Endodermal cell (in vitro differentiated cells): Measurements from ENCODE around the gene PIK3C2B. TPM values are rescaled to one million over a fixed set of nuclear protein-coding genes. Genes with fewer than 3 reads are reported as not detected.

Experiments
- DNase-seq: peaks from one replicate; pipeline ENCODE4 v3.0.0-alpha.2; 2017
- H3K27ac ChIP-seq: 2 replicates; pipeline ENCODE4 v1.5.1; 2013; ENCODE audit warnings: mild to moderate bottlenecking, low read depth, low read length, moderate library complexity
- H3K27me3 ChIP-seq: 2 replicates; pipeline ENCODE4 v1.6.1; 2013; ENCODE audit warnings: mild to moderate bottlenecking, low read length, moderate library complexity; ENCODE audit not compliant: insufficient read depth, control insufficient read depth, poor library complexity, severe bottlenecking
- H3K36me3 ChIP-seq: 2 replicates; pipeline ENCODE4 v1.7.0; 2013; ENCODE audit warnings: mild to moderate bottlenecking, low read length, moderate library complexity; ENCODE audit not compliant: control insufficient read depth, insufficient read depth
- H3K4me1 ChIP-seq: one replicate; pipeline ENCODE4 v1.7.0; 2013; ENCODE audit warnings: low read length; ENCODE audit not compliant: control insufficient read depth, insufficient read depth
- H3K4me3 ChIP-seq: 2 replicates; pipeline ENCODE4 v1.5.1; 2013; ENCODE audit warnings: mild to moderate bottlenecking, low read length, moderate library complexity
- H3K9ac ChIP-seq: 2 replicates; pipeline ENCODE4 v1.6.1; 2013; ENCODE audit warnings: mild to moderate bottlenecking, low read length, moderate library complexity; ENCODE audit not compliant: poor library complexity, severe bottlenecking; ENCODE audit errors: extremely low read depth
- H3K9me3 ChIP-seq: 2 replicates; pipeline ENCODE4 v1.6.1; 2013; ENCODE audit warnings: mild to moderate bottlenecking, low read length, moderate library complexity; ENCODE audit not compliant: control insufficient read depth
- H3K27ac Mint-ChIP-seq: 2 replicates; pipeline ENCODE4 v1.8.0; 2020; ENCODE audit warnings: mixed read lengths
- H3K27me3 Mint-ChIP-seq: 2 replicates; pipeline ENCODE4 v1.8.0; 2021; ENCODE audit warnings: mild to moderate bottlenecking, mixed read lengths; ENCODE audit not compliant: insufficient read depth
- H3K36me3 Mint-ChIP-seq: 2 replicates; pipeline ENCODE4 v1.8.0; 2020; ENCODE audit warnings: low read depth, mixed read lengths
- H3K4me1 Mint-ChIP-seq: 2 replicates; pipeline ENCODE4 v1.8.0; 2020; ENCODE audit warnings: mixed read lengths
- H3K4me3 Mint-ChIP-seq: 2 replicates; pipeline ENCODE4 v1.8.0; 2020; ENCODE audit warnings: mild to moderate bottlenecking, moderate library complexity, mixed read lengths
- H3K9me3 Mint-ChIP-seq: 2 replicates; pipeline ENCODE4 v1.8.0; 2020; ENCODE audit warnings: mild to moderate bottlenecking, mixed read lengths
- WGBS, 2 experiments: methylation state at CpG; one replicate each; pipeline versions ENCODE4 v1.1.5 to v1.1.7; 2013; ENCODE audit warnings: missing lambda C conversion rate in 2 of 2, mixed read lengths in 1 of 2; ENCODE audit not compliant: insufficient coverage in 1 of 2, insufficient read length in 1 of 2; 5-methylcytosine and 5-hydroxymethylcytosine counted together
- total RNA-seq, 2 donors: library from RNA; stranded (reverse); fragmentation: NEBNext Ultra II Directional in 1 of 2; extraction: Animal tissue kit (Norgen Biotek cat#: 25700) in 1 of 2; gene quantifications; 2 replicates in 1 of 2; 3 replicates in 1 of 2; pipeline ENCODE4 v1.2.1, GENCODE V29; 2021
- TF ChIP-seq, protein P1 (sequence below): fragments of 200-600 bp; sonication (generic); conservative IDR thresholded peaks from 2 replicates; pipeline ENCODE4 v1.5.0; 2021; ENCODE audit warnings: antibody characterized with exemption, mild to moderate bottlenecking

PIK3C2B gene
- total RNA-seq, 2 donors from 2014 or later, result 21.3 to 23.9 TPM

DNA sequence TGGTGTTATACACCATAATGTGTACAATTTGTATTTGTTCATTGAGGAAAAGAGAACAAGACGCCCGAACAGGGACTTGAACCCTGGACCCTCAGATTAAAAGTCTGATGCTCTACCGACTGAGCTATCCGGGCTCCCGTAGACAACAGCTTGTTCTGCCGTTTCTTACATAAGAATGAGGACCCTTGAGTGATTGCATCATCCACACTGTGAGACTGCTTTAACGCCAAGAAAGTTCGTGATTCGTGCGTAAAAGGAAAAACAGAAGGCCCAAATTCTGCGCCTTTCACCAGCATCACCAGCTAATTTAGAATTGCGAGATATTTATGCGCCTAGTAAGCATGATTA is 12.3 kb upstream of the PIK3C2B start:
- WGBS, 2 experiments, result 0% methylated on average over 11 to 13 of the region's 13 CpGs
- H3K36me3 ChIP-seq, result no peaks in the 10 kb centered on the region
- Mint-ChIP-seq H3K36me3 (no peaks in the 10 kb centered on the region), H3K27me3 (no peaks in the 10 kb centered on the region), H3K4me3 (peak overlapping the region; percentile 87), H3K9me3 (no peaks in the 10 kb centered on the region), H3K4me1 (peaks cover 4% of the 10 kb centered on the region), H3K27ac (peak overlapping the region; percentile 82)
- TF ChIP-seq, protein P1, sequence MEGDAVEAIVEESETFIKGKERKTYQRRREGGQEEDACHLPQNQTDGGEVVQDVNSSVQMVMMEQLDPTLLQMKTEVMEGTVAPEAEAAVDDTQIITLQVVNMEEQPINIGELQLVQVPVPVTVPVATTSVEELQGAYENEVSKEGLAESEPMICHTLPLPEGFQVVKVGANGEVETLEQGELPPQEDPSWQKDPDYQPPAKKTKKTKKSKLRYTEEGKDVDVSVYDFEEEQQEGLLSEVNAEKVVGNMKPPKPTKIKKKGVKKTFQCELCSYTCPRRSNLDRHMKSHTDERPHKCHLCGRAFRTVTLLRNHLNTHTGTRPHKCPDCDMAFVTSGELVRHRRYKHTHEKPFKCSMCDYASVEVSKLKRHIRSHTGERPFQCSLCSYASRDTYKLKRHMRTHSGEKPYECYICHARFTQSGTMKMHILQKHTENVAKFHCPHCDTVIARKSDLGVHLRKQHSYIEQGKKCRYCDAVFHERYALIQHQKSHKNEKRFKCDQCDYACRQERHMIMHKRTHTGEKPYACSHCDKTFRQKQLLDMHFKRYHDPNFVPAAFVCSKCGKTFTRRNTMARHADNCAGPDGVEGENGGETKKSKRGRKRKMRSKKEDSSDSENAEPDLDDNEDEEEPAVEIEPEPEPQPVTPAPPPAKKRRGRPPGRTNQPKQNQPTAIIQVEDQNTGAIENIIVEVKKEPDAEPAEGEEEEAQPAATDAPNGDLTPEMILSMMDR, result no peak
- DNase-seq, result peak; percentile 93
- peak overlapping the region; percentile 91 for H3K4me3 ChIP-seq
- peaks cover 2% of the 10 kb centered on the region for H3K4me1 ChIP-seq
- peak overlapping the region; percentile 71 for H3K9ac ChIP-seq
- no peaks in the 10 kb centered on the region for H3K27me3 ChIP-seq
- H3K27ac ChIP-seq, result peak overlapping the region; percentile 90
- H3K9me3 ChIP-seq, result no peaks in the 10 kb centered on the region

DNA sequence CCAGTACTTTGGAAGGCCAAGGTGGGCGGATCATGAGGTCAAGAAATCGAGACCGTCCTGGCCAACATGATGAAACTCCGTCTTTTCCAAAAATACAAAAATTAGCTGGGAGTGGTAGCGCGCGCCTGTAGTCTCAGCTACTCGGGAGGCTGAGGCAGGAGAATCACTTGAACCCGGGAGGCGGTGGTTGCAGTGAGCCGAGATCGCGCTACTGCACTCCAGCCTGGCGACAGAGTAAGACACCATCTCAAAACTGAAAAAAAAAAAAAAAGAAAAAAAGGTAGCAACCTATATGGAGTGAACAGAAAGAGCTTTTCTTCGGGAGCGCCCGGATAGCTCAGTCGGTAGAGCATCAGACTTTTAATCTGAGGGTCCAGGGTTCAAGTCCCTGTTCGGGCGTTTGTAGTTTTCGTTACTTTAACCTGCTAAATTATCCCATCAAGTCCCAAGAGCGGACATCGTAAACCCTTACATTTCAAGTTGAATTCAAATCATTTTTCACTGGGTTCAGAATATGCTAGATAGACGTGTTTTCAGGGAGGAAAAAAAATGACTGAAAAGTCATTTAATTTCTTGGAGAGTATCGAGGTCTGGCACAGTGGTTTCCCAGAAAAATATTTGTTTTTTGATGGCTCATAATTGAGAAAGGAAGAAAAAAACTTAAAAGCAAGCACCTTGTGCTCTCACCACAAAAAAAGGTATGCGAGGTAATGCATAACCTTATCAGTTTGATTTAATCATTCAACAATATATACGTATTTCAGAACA is 11.8 kb upstream of the PIK3C2B start:
- Histone ChIP-seq H3K9ac (peak overlapping the region; percentile 18), H3K4me1 (peaks cover 2% of the 10 kb centered on the region), H3K4me3 (peak overlapping the region; percentile 91), H3K36me3 (no peaks in the 10 kb centered on the region), H3K27me3 (no peaks in the 10 kb centered on the region), H3K9me3 (no peaks in the 10 kb centered on the region), H3K27ac (peak overlapping the region; percentile 77)
- H3K4me1 Mint-ChIP-seq, result peaks cover 4% of the 10 kb centered on the region
- H3K9me3 Mint-ChIP-seq, result no peaks in the 10 kb centered on the region
- DNase-seq, result peak; percentile 88
- 2 to 7% methylated on average over 11 to 26 of the region's 27 CpGs for WGBS, 2 experiments
- TF ChIP-seq, protein P1, result no peak
- H3K27me3 Mint-ChIP-seq, result no peaks in the 10 kb centered on the region
- peak overlapping the region; percentile 87 for H3K4me3 Mint-ChIP-seq
- no peaks in the 10 kb centered on the region for H3K36me3 Mint-ChIP-seq
- H3K27ac Mint-ChIP-seq, result peak overlapping the region; percentile 82

DNA sequence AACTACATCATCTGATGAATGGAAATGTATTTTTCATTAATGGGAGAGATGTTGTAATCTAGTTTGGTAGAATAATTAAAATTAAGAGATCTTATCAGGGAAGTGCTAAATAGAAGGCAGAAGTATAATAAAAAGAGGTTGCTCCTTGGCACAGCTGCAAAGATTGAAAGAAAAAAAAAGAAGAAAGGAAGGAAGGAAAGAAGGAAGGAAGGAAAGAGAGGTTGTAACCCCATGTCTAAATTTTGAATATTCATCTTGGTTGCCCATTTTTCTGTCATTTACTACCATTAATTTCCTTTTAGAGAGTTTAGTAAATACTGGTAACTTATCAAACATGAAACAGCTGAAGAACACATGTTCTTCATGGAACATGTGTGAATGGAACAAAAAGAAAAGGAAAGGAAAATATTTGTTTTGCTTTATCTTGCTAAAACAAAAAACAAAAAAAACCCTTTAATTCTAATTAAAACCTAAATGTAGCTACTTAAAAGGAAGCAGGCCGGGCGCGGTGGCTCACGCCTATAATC is 11.1 kb upstream of the PIK3C2B start:
- H3K4me3 ChIP-seq, result peak overlapping the region; percentile 91
- no peaks in the 10 kb centered on the region for H3K9me3 ChIP-seq
- WGBS, 2 experiments, result 19 to 32% methylated on average over 4 of the region's 4 CpGs
- Mint-ChIP-seq H3K27me3 (peaks cover 2% of the 10 kb centered on the region), H3K4me3 (peak overlapping the region; percentile 87), H3K9me3 (no peaks in the 10 kb centered on the region), H3K36me3 (no peaks in the 10 kb centered on the region), H3K4me1 (peaks cover 4% of the 10 kb centered on the region), H3K27ac (peak overlapping the region; percentile 82)
- no peaks in the 10 kb centered on the region for H3K36me3 ChIP-seq
- TF ChIP-seq, protein P1, result no peak
- DNase-seq, result no peak
- H3K27me3 ChIP-seq, result no peaks in the 10 kb centered on the region
- H3K27ac ChIP-seq, result no peak overlapping the region
- peaks cover 2% of the 10 kb centered on the region for H3K4me1 ChIP-seq
- H3K9ac ChIP-seq, result peak overlapping the region; percentile 18
